Ovary (tissue), 9 donors: Measurements from ENCODE around the gene BLVRA. TPM values are rescaled to one million over a fixed set of nuclear protein-coding genes. Genes with fewer than 3 reads are reported as not detected.

ENCODE experiments used
- DNase-seq, 5 donors: peaks; one replicate each; pipeline ENCODE4 v3.0.0-alpha.2; 2019 to 2020
- H3K27ac ChIP-seq, 2 donors: fragments of 200-600 bp; one replicate each; pipeline versions ENCODE4 v1.5.1 to v1.8.0; 2019 to 2022
- H3K27me3 ChIP-seq: fragments of 200-600 bp; one replicate; pipeline ENCODE4 v1.8.0; 2022
- H3K36me3 ChIP-seq: fragments of 200-600 bp; sonication (generic); one replicate; pipeline ENCODE4 v1.5.1; 2019
- H3K4me1 ChIP-seq: one replicate; pipeline ENCODE4 v1.8.1; 2013; ENCODE audit warnings: mild to moderate bottlenecking, moderate library complexity; ENCODE audit not compliant: insufficient read depth
- H3K4me3 ChIP-seq: fragments of 200-600 bp; sonication (generic); one replicate; pipeline ENCODE4 v1.5.1; 2017
- H3K9me3 ChIP-seq, 2 donors: fragments of 200-600 bp in 1 of 2; sonication (generic) in 1 of 2; one replicate each; pipeline versions ENCODE4 v1.5.1 to v1.8.1; 2013 to 2019; ENCODE audit warnings: mild to moderate bottlenecking in 1 of 2, moderate library complexity in 1 of 2
- EP300 ChIP-seq: sonication (generic); formaldehyde crosslinking; IDR thresholded peaks from one replicate; pipeline ENCODE4 v1.6.1; 2017; ENCODE audit warnings: antibody characterized with exemption
- POLR2A ChIP-seq: fragments of 450-650 bp; IDR thresholded peaks from one replicate; pipeline ENCODE4 v1.6.1; 2017; ENCODE audit warnings: antibody characterized with exemption, mild to moderate bottlenecking, moderate library complexity
- WGBS, 3 donors: extraction: QIAGEN DNeasy Blood & Tissue Kit in 1 of 3; methylation state at CpG; one replicate each; pipeline versions ENCODE4 v1.1.5 to v1.1.7; 2013 to 2017; 5-methylcytosine and 5-hydroxymethylcytosine counted together
- intact Hi-C, 4 donors: fragments of 100-400 bp; cut with DNase I; formaldehyde crosslinking; loops; one replicate each; pipeline versions ENCODE4 v1.11.0 to v1.15.1; 2022 to 2023
- polyA plus RNA-seq, 2 donors: library from polyadenylated mRNA; stranded (reverse); fragments of 200-250 nt in 1 of 2; fragments of 350-450 nt in 1 of 2; fragmentation: Illumina TruSeq in 1 of 2; extraction: RNeasy Lipid Tissue Mini Kit (QIAGEN cat#74804) in 1 of 2; gene quantifications; one replicate each; pipeline ENCODE4 v1.2.3, GENCODE V29; 2013 to 2014
- total RNA-seq, 7 donors: library from RNA; depleted of rRNA in 2 of 7; stranded (reverse); fragments of >200 nt in 2 of 7; fragmentation: NEBNext Ultra II Directional in 3 of 7; extraction: Animal tissue kit (Norgen Biotek cat#: 25700) in 3 of 7; gene quantifications; one replicate each; pipeline versions ENCODE4 v1.1.0 to v1.2.4, GENCODE V29; 2016 to 2023
- TF ChIP-seq, protein P1 (sequence below), 3 donors: fragments of 450-650 bp in 2 of 3; fragments of 200-600 bp in 1 of 3; IDR thresholded peaks; one replicate each; pipeline versions ENCODE4 v1.5.1 to v1.8.0; 2016 to 2022; ENCODE audit warnings: antibody characterized with exemption in 3 of 3, mild to moderate bottlenecking in 1 of 3
- donor health status: DM: no; HTN: no; CAD: no; lungs with moderate emphysema.
- donor health status: DM: no; HTN: no; CAD: no.
- donor health status: Bipolar disorder and iron deficiency.
- donor health status: DM: yes; HTN: yes; CAD: no.
- donor health status: DM: no; HTN: no; CAD: no.
- donor health status: DM: yes; HTN: yes; CAD: no.

Gene BLVRA
- total and polyA plus RNA-seq, 9 donors: 47.6 to 75.1 (median 65.2) TPM

DNA sequence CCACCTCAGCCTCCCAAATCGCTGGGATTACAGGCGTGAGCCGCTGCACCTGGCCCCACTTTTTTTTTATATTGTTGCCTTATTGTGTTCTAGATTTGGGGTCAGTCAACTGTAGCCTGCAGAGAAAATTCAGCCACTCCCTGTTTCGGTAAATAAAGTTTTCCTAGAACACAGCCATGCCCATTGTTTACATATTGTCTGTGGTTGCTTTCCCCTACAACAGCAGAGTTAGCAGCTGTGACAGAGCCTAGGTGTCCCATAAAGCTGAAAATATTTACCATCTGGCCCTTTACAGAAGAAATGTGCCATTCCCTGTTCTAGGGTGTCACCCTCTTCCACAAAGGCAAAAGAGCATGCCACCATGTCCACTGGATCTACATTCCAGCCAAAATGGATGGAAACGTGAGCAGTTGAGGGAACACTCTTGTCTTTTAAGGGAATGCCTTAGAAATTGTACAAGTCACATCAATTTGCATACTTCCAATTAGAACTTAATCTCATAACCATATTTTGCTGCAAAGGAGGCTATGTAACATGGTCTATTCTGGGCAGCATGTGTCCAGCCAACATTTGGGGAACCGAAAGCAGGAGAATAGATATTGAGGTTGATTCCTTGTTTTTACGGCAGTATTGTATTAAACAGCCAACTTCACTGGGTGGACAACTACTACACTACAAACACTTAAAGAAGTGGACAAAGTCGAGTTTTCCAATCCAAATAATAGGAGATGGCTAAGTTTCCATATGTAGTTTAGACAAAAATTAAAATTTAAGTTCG lies 11.0 kb upstream of the BLVRA start:
- no peak overlapping the region for H3K4me3 ChIP-seq
- intact Hi-C loops: no loop called here
- 89 to 91% (median 90%) methylated on average over 9 of the region's 9 CpGs for WGBS, 3 donors

DNA sequence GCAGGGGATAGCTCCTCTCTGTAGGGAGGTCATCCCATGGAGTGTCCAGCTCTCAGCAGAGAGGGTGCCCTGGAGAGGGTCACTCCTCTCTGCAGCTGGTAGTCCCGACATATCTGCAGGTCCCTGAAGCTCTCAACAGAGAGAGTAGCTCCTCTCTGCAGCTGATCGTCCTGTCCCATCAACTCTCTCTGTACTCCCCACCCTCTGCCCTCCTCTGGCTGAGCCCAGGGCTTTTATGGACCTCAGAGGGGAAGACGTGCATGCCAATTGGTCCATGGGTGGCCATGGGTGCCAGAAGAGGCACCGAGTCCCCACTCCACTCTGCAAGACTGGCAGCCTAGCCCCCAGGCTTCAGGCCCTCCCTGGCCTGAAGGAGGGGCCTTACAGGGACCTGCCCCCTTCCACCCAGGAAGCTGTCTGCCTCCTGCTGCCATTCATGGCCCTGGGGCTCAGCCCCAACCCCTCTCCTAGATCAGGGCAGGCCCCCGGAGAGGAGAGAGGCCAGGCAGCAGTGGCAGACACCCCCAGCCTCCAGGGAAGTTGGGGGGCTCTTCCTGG lies 9.0 kb upstream of the BLVRA start:
- no peaks in the 10 kb centered on the region for H3K9me3 ChIP-seq
- TF ChIP-seq, protein P1, sequence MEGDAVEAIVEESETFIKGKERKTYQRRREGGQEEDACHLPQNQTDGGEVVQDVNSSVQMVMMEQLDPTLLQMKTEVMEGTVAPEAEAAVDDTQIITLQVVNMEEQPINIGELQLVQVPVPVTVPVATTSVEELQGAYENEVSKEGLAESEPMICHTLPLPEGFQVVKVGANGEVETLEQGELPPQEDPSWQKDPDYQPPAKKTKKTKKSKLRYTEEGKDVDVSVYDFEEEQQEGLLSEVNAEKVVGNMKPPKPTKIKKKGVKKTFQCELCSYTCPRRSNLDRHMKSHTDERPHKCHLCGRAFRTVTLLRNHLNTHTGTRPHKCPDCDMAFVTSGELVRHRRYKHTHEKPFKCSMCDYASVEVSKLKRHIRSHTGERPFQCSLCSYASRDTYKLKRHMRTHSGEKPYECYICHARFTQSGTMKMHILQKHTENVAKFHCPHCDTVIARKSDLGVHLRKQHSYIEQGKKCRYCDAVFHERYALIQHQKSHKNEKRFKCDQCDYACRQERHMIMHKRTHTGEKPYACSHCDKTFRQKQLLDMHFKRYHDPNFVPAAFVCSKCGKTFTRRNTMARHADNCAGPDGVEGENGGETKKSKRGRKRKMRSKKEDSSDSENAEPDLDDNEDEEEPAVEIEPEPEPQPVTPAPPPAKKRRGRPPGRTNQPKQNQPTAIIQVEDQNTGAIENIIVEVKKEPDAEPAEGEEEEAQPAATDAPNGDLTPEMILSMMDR (IDR thresholded peaks at IDR 0.05): no peak
- TF ChIP-seq POLR2A (no peak), EP300 (no peak)

More for the DNA sequence above, 11.0 kb upstream of the BLVRA start:
- DNase-seq: no peak
- Histone ChIP-seq H3K4me1 (no peaks in the 10 kb centered on the region), H3K27ac (no peak overlapping the region), H3K27me3 (no peaks in the 10 kb centered on the region), H3K36me3 (no peaks in the 10 kb centered on the region), H3K9me3 (no peaks in the 10 kb centered on the region)
- TF ChIP-seq, protein P1 (IDR thresholded peaks at IDR 0.05): no peak
- TF ChIP-seq POLR2A: no peak
- TF ChIP-seq EP300: no peak

DNA sequence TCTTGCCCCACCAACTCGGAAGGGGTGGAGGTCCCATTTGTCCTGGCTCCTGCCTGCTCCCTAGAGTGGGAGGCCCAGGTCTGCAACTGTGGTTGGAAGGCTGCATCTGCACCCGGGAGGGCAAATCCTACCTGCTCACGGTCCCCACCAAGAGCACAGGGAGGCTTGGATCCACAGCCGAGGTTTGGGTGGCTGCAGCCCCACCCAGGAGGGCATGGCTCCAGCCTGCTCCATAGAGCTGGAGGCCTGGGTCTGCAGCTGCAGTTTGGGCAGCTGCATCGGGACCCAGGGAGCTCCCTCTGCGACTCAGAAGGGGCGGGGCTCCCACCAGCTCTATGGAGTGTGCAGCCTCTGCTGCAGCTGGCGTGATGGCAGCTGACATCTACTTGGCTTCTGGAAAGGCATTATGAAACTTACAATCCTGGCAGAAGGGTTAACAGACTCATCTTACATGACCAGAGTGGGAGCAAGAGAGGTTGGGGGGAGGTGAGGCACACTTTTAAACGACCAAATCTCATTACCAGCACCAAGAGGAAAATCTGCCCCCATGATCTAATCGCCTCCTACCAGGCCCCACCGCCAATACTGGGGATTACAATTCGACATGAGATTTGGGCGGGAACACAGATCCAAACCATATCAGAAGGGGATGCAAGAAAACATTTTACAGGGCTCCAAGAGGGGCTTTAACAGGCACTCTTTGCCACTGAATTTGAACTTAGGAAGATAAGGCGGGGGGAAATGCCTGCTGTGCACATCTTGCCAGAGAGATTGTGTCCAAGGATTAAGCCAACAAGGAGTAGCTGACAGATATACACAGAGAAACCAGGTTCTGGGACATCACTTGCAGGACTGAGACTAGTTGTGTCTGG lies 8.2 kb upstream of the BLVRA start:
- H3K36me3 ChIP-seq: no peaks in the 10 kb centered on the region
- H3K4me3 ChIP-seq: no peak overlapping the region
- no peaks in the 10 kb centered on the region for H3K27me3 ChIP-seq
- intact Hi-C loops: no loop called here
- DNase-seq: peak in 1 of 5 donors; percentile 10
- H3K9me3 ChIP-seq: no peaks in the 10 kb centered on the region
- no peak overlapping the region for H3K27ac ChIP-seq
- 71 to 77% (median 73%) methylated on average over 13 to 14 of the region's 14 CpGs for WGBS, 3 donors
- no peaks in the 10 kb centered on the region for H3K4me1 ChIP-seq
- TF ChIP-seq, protein P1 (IDR thresholded peaks at IDR 0.05): no peak
- TF ChIP-seq POLR2A: no peak
- TF ChIP-seq EP300: no peak

More for the DNA sequence above, 9.0 kb upstream of the BLVRA start:
- Histone ChIP-seq H3K4me1 (no peaks in the 10 kb centered on the region), H3K27me3 (no peaks in the 10 kb centered on the region), H3K36me3 (no peaks in the 10 kb centered on the region), H3K4me3 (no peak overlapping the region), H3K27ac (no peak overlapping the region)
- 72 to 83% (median 77%) methylated on average over 5 of the region's 5 CpGs for WGBS, 3 donors
- peak in 1 of 5 donors; percentile 8 for DNase-seq
- intact Hi-C loops: no loop called here

DNA sequence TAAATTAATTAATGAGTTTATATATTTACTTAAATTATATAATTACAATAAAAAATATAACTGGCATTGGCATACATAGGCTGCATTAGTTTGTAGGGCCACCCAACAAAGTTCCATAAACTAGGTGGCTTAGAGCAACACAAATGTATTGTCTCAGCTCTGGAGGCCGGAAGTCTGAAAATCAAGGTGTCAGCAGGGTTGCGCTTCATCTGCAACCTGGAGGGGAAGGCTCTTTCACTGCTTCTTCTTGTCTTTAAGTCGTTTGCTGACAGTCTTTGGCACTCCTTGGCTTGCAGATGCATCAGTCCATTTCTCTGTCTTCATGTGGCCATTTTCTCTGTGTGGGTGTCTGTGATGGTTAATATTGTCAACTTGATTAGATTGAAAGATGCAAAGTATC lies 6.1 kb upstream of the BLVRA start:
- WGBS, 3 donors: 75 to 84% (median 82%) methylated on average over 3 of the region's 3 CpGs
- no peak for DNase-seq
- Histone ChIP-seq H3K27ac (no peak overlapping the region), H3K4me3 (no peak overlapping the region), H3K4me1 (no peaks in the 10 kb centered on the region), H3K36me3 (no peaks in the 10 kb centered on the region), H3K9me3 (no peaks in the 10 kb centered on the region), H3K27me3 (no peaks in the 10 kb centered on the region)
- intact Hi-C loops: no loop called here
- TF ChIP-seq, protein P1 (IDR thresholded peaks at IDR 0.05): no peak
- TF ChIP-seq EP300 (no peak), POLR2A (no peak)
